H9 (cell line): ENCODE data around the gene PTPRB. TPM values are rescaled to one million over a fixed set of nuclear protein-coding genes. Genes with fewer than 3 reads are reported as not detected.

Source experiments
- DNase-seq: peaks from one replicate; pipeline ENCODE4 v3.0.0-alpha.2; 2017
- H2AFZ ChIP-seq: one replicate; pipeline ENCODE4 v1.6.1; 2013; ENCODE audit warnings: mild to moderate bottlenecking, low read length, control low read depth, moderate library complexity
- H2AK5ac ChIP-seq: 2 replicates; pipeline ENCODE4 v1.6.1; 2013; ENCODE audit warnings: low read length, control low read depth, mixed read lengths; ENCODE audit not compliant: insufficient read length
- H2BK120ac ChIP-seq: one replicate; pipeline ENCODE4 v1.6.1; 2013; ENCODE audit warnings: low read depth, mild to moderate bottlenecking, low read length, control low read depth, inconsistent platforms; ENCODE audit not compliant: poor library complexity, severe bottlenecking
- H2BK12ac ChIP-seq: 2 replicates; pipeline ENCODE4 v1.6.1; 2013; ENCODE audit warnings: low read length, control low read depth, mixed read lengths, low read depth; ENCODE audit not compliant: insufficient read length
- H2BK15ac ChIP-seq: 2 replicates; pipeline ENCODE4 v1.6.1; 2013; ENCODE audit warnings: low read depth, low read length, control low read depth
- H2BK20ac ChIP-seq: one replicate; pipeline ENCODE4 v1.6.1; 2013; ENCODE audit warnings: low read depth, mild to moderate bottlenecking, low read length, control low read depth, inconsistent platforms; ENCODE audit not compliant: poor library complexity, severe bottlenecking
- H2BK5ac ChIP-seq: 2 replicates; pipeline ENCODE4 v1.6.1; 2013; ENCODE audit warnings: low read length, control low read depth, mixed read lengths; ENCODE audit not compliant: insufficient read length
- H3K14ac ChIP-seq: 2 replicates; pipeline ENCODE4 v1.6.1; 2013; ENCODE audit warnings: low read length, control low read depth; ENCODE audit not compliant: insufficient read depth
- H3K18ac ChIP-seq: 2 replicates; pipeline ENCODE4 v1.6.1; 2013; ENCODE audit warnings: low read depth, mild to moderate bottlenecking, mixed read lengths, low read length, control low read depth; ENCODE audit not compliant: insufficient read length
- H3K23ac ChIP-seq: 2 replicates; pipeline ENCODE4 v1.6.1; 2013; ENCODE audit warnings: low read length, control low read depth, mixed read lengths, low read depth; ENCODE audit not compliant: insufficient read length
- H3K23me2 ChIP-seq: 2 replicates; pipeline ENCODE4 v1.6.1; 2013; ENCODE audit warnings: low read depth, mild to moderate bottlenecking, mixed read lengths, low read length, control low read depth; ENCODE audit not compliant: insufficient read length, poor library complexity, severe bottlenecking
- H3K27ac ChIP-seq: 2 replicates; pipeline ENCODE4 v1.5.1; 2013; ENCODE audit warnings: low read length, control low read depth, mixed read lengths, low read depth; ENCODE audit not compliant: insufficient read length
- H3K27me3 ChIP-seq: 2 replicates; pipeline ENCODE4 v1.6.1; 2013; ENCODE audit warnings: low read length, control low read depth, inconsistent platforms; ENCODE audit not compliant: insufficient read depth
- H3K4ac ChIP-seq: 2 replicates; pipeline ENCODE4 v1.6.1; 2013; ENCODE audit warnings: low read depth, mild to moderate bottlenecking, control low read depth, inconsistent platforms, low read length, moderate library complexity
- H3K4me1 ChIP-seq: 2 replicates; pipeline ENCODE4 v1.6.1; 2013; ENCODE audit warnings: low read length, control low read depth, inconsistent platforms; ENCODE audit not compliant: insufficient read depth
- H3K4me2 ChIP-seq: 2 replicates; pipeline ENCODE4 v1.6.1; 2013; ENCODE audit warnings: low read length, control low read depth, mixed read lengths; ENCODE audit not compliant: insufficient read length, insufficient read depth
- H3K56ac ChIP-seq: 2 replicates; pipeline ENCODE4 v1.6.1; 2013; ENCODE audit warnings: low read depth, mild to moderate bottlenecking, mixed read lengths, low read length, control low read depth; ENCODE audit not compliant: insufficient read length
- H3K79me1 ChIP-seq: 2 replicates; pipeline ENCODE4 v1.6.1; 2013; ENCODE audit warnings: low read depth, mild to moderate bottlenecking, moderate library complexity, low read length, control low read depth, inconsistent platforms; ENCODE audit not compliant: insufficient read depth, poor library complexity, severe bottlenecking
- H3K79me2 ChIP-seq: 2 replicates; pipeline ENCODE4 v1.6.1; 2013; ENCODE audit warnings: low read length, control low read depth, inconsistent platforms; ENCODE audit not compliant: insufficient read depth
- H3K9ac ChIP-seq: 2 replicates; pipeline ENCODE4 v1.6.1; 2013; ENCODE audit warnings: low read length, control low read depth, mixed read lengths; ENCODE audit not compliant: insufficient read length; ENCODE audit errors: extremely low read depth
- H3K9me3 ChIP-seq: one replicate; pipeline ENCODE4 v1.6.1; 2013; ENCODE audit warnings: low read depth, low read length, inconsistent platforms; ENCODE audit not compliant: control insufficient read depth
- H3T11ph ChIP-seq: one replicate; pipeline ENCODE4 v1.6.1; 2013; ENCODE audit warnings: mild to moderate bottlenecking, low read length, control low read depth, inconsistent platforms
- H4K20me1 ChIP-seq: one replicate; pipeline ENCODE4 v1.6.1; 2013; ENCODE audit not compliant: control insufficient read depth, insufficient read length, insufficient read depth
- H4K5ac ChIP-seq: 2 replicates; pipeline ENCODE4 v1.6.1; 2013; ENCODE audit warnings: low read depth, mild to moderate bottlenecking, mixed read lengths, low read length, control low read depth; ENCODE audit not compliant: insufficient read length
- H4K8ac ChIP-seq: replicated peaks from 2 replicates; pipeline ENCODE4 v1.6.1; 2013; ENCODE audit warnings: low read length, control low read depth, mixed read lengths, low read depth; ENCODE audit not compliant: insufficient read length
- H4K91ac ChIP-seq: 2 replicates; pipeline ENCODE4 v1.6.1; 2013; ENCODE audit warnings: low read depth, mild to moderate bottlenecking, moderate library complexity, mixed read lengths, low read length, control low read depth; ENCODE audit not compliant: insufficient read length
- H3K27ac Mint-ChIP-seq, 3 experiments: 2 replicates in 2 of 3; 3 replicates in 1 of 3; pipeline ENCODE4 v1.8.0; 2020 to 2021; ENCODE audit warnings: mixed read lengths in 3 of 3, mild to moderate bottlenecking in 1 of 3, moderate library complexity in 1 of 3
- H3K27me3 Mint-ChIP-seq: 2 replicates; pipeline ENCODE4 v1.8.0; 2021; ENCODE audit warnings: low read depth, mild to moderate bottlenecking, moderate library complexity, mixed read lengths
- H3K36me3 Mint-ChIP-seq, 3 experiments: 2 replicates in 2 of 3; 3 replicates in 1 of 3; pipeline ENCODE4 v1.8.0; 2020 to 2021; ENCODE audit warnings: low read depth in 3 of 3, mixed read lengths in 3 of 3; ENCODE audit not compliant: insufficient read depth in 1 of 3
- H3K4me1 Mint-ChIP-seq, 2 experiments: 2 replicates each; pipeline ENCODE4 v1.8.0; 2020; ENCODE audit warnings: mixed read lengths in 2 of 2
- H3K4me3 Mint-ChIP-seq, 2 experiments: 2 replicates in 1 of 2; 3 replicates in 1 of 2; pipeline ENCODE4 v1.8.0; 2020 to 2021; ENCODE audit warnings: mild to moderate bottlenecking in 2 of 2, mixed read lengths in 2 of 2, moderate library complexity in 1 of 2
- H3K9me3 Mint-ChIP-seq, 2 experiments: 2 replicates in 1 of 2; 3 replicates in 1 of 2; pipeline ENCODE4 v1.8.0; 2020; ENCODE audit warnings: mild to moderate bottlenecking in 2 of 2, mixed read lengths in 2 of 2, moderate library complexity in 1 of 2
- CTCF ChIP-seq: fragments of 200-600 bp; sonication (generic); conservative IDR thresholded peaks from 3 replicates; pipeline ENCODE4 v1.8.0; 2021; ENCODE audit warnings: antibody characterized with exemption, mild to moderate bottlenecking
- WGBS: extraction: QIAGEN DNeasy Blood & Tissue Kit; methylation state at CpG from one replicate; pipeline ENCODE4 v1.1.7; 2013; ENCODE audit warnings: missing lambda C conversion rate, low lambda C conversion rate, mixed read lengths; ENCODE audit not compliant: insufficient read length; ENCODE audit errors: extremely low coverage; 5-methylcytosine and 5-hydroxymethylcytosine counted together
- total RNA-seq: library from RNA; stranded (reverse); gene quantifications from 2 replicates; pipeline ENCODE4 v1.2.1, GENCODE V29; 2021

The PTPRB gene
- total RNA-seq, 1 experiment from 2014 or later, result 1.4 TPM

GRCh38 chr12:70628701-70629480 lies 8.3 kb downstream of the PTPRB start:
- no peak overlapping the region for H3K27ac Mint-ChIP-seq
- no peak overlapping the region for H2BK5ac ChIP-seq
- no peak overlapping the region for H3K4ac ChIP-seq
- H2BK12ac ChIP-seq, result no peak overlapping the region
- H3K23ac ChIP-seq, result no peak overlapping the region
- WGBS, result no CpG with 5 or more reads among the region's 3 CpGs
- H3K18ac ChIP-seq, result no peak overlapping the region
- no peak overlapping the region for H3K56ac ChIP-seq
- no peak for TF ChIP-seq CTCF
- no peaks in the 10 kb centered on the region for H4K20me1 ChIP-seq
- no peaks in the 10 kb centered on the region; a peak in 1 of 4 replicates for H3K4me1 Mint-ChIP-seq
- H3K14ac ChIP-seq, result no peak overlapping the region
- H3K79me1 ChIP-seq, result no peaks in the 10 kb centered on the region
- H4K5ac ChIP-seq, result no peak overlapping the region
- no peaks in the 10 kb centered on the region for H3K79me2 ChIP-seq
- H3K36me3 Mint-ChIP-seq, result no peaks in the 10 kb centered on the region
- no peak overlapping the region for H3K4me2 ChIP-seq
- H3K4me3 Mint-ChIP-seq, result no peak overlapping the region
- no peak overlapping the region for H4K8ac ChIP-seq
- H3K27ac ChIP-seq, result no peak overlapping the region
- no peaks in the 10 kb centered on the region for H3K27me3 Mint-ChIP-seq
- H3K27me3 ChIP-seq, result no peaks in the 10 kb centered on the region
- H2BK15ac ChIP-seq, result no peak overlapping the region
- no peaks in the 10 kb centered on the region for H3K4me1 ChIP-seq
- H3K9ac ChIP-seq, result no peak overlapping the region
- H2BK120ac ChIP-seq, result no peak overlapping the region
- H3K9me3 Mint-ChIP-seq, result no peaks in the 10 kb centered on the region
- no peak for DNase-seq
- H3K9me3 ChIP-seq, result no peaks in the 10 kb centered on the region
- H2BK20ac ChIP-seq, result no peak overlapping the region
- H2AFZ ChIP-seq, result no peak overlapping the region
- H3T11ph ChIP-seq, result no peak overlapping the region
- no peak overlapping the region for H4K91ac ChIP-seq
- no peaks in the 10 kb centered on the region for H3K23me2 ChIP-seq
- no peak overlapping the region for H2AK5ac ChIP-seq
